H1 (cell line): ENCODE data around the gene CDHR5. TPM values are rescaled to one million over a fixed set of nuclear protein-coding genes. Genes with fewer than 3 reads are reported as not detected.
A peak's percentile ranks its signal among the peaks of the same experiment; 100 is the strongest.

ENCODE experiments used
- CTCF ChIA-PET: fragments of 300-600 bp; sonication (Branson Sonifier 250); formaldehyde crosslinking; loops from one replicate; lab custom pipeline; 2021; ENCODE audit not compliant: partially characterized antibody; lab: Charles Lee
- POLR2A ChIA-PET: fragments of 300-600 bp; sonication (Branson Sonifier 250); formaldehyde crosslinking; loops from one replicate; lab custom pipeline; 2021; ENCODE audit warnings: inconsistent platforms; ENCODE audit not compliant: partially characterized antibody; lab: Charles Lee
- DNase-seq, 2 experiments: peaks; one replicate each; pipeline versions ENCODE4 v3.0.0 to v3.0.0-alpha.2; 2010 to 2022; ENCODE audit warnings: low spot score in 2 of 2, low read depth in 1 of 2, mixed read lengths in 1 of 2
- FAIRE-seq: peaks from 2 replicates; lab custom pipeline; 2011; peaks lifted over from hg19 to GRCh38; lab: Jason Lieb, UNC
- H2AFZ ChIP-seq: 2 replicates; pipeline ENCODE4 v1.8.1; 2012; ENCODE audit warnings: low read length, inconsistent platforms
- H2AK5ac ChIP-seq: 2 replicates; pipeline ENCODE4 v1.6.1; 2013; ENCODE audit warnings: low read depth, low read length
- H2BK120ac ChIP-seq: replicated peaks from 2 replicates; pipeline ENCODE3; 2013; ENCODE audit warnings: low read depth, low read length, inconsistent platforms
- H2BK12ac ChIP-seq: 2 replicates; pipeline ENCODE4 v1.6.1; 2013; ENCODE audit warnings: low read depth, low read length
- H2BK15ac ChIP-seq: 2 replicates; pipeline ENCODE4 v1.6.1; 2013; ENCODE audit warnings: low read length
- H2BK20ac ChIP-seq: 2 replicates; pipeline ENCODE4 v1.6.1; 2013; ENCODE audit warnings: low read length
- H2BK5ac ChIP-seq: 2 replicates; pipeline ENCODE4 v1.6.1; 2013; ENCODE audit warnings: low read depth, low read length
- H3K14ac ChIP-seq: 2 replicates; pipeline ENCODE4 v1.6.1; 2013; ENCODE audit warnings: inconsistent platforms; ENCODE audit not compliant: insufficient read length
- H3K18ac ChIP-seq: 2 replicates; pipeline ENCODE4 v1.6.1; 2013; ENCODE audit warnings: low read length; ENCODE audit errors: extremely low read depth
- H3K23ac ChIP-seq: 2 replicates; pipeline ENCODE4 v1.6.1; 2013; ENCODE audit warnings: inconsistent platforms; ENCODE audit not compliant: insufficient read length
- H3K23me2 ChIP-seq: 2 replicates; pipeline ENCODE4 v1.6.1; 2013; ENCODE audit warnings: low read depth, low read length
- H3K27ac ChIP-seq: 2 replicates; pipeline ENCODE4 v1.6.1; 2011; ENCODE audit warnings: low read depth, low read length, inconsistent platforms
- H3K27me3 ChIP-seq, 4 experiments: replicated peaks in 1 of 4; 1 replicate in 1 of 4; 2 replicates in 3 of 4; pipeline versions ENCODE4 v1.6.1 to v1.8.1; 2011 to 2013; ENCODE audit warnings: low read length in 3 of 4, mild to moderate bottlenecking in 3 of 4, inconsistent platforms in 2 of 4, mixed read lengths in 2 of 4, moderate library complexity in 1 of 4; ENCODE audit not compliant: control insufficient read depth in 3 of 4, insufficient read depth in 3 of 4; ENCODE audit errors: extremely low read depth in 1 of 4
- H3K36me3 ChIP-seq, 4 experiments: 2 replicates each; pipeline versions ENCODE4 v1.6.1 to v1.8.1; 2011 to 2013; ENCODE audit warnings: mild to moderate bottlenecking in 4 of 4, low read length in 3 of 4, moderate library complexity in 2 of 4, control low read depth in 1 of 4, inconsistent platforms in 1 of 4; ENCODE audit not compliant: insufficient read depth in 4 of 4, control insufficient read depth in 2 of 4
- H3K4ac ChIP-seq: replicated peaks from 2 replicates; pipeline ENCODE3; 2013; ENCODE audit warnings: low read length, low read depth, mixed read lengths, inconsistent platforms; ENCODE audit not compliant: insufficient read length
- H3K4me1 ChIP-seq, 4 experiments: replicated peaks in 1 of 4; 1 replicate in 1 of 4; 2 replicates in 3 of 4; pipeline versions ENCODE4 v1.6.1 to v1.8.1; 2011 to 2013; ENCODE audit warnings: low read length in 3 of 4, inconsistent platforms in 2 of 4, mixed read lengths in 1 of 4; ENCODE audit not compliant: insufficient read depth in 4 of 4, control insufficient read depth in 3 of 4
- H3K4me2 ChIP-seq, 2 experiments: 2 replicates each; pipeline versions ENCODE4 v1.6.1 to v1.8.1; 2011 to 2013; ENCODE audit warnings: low read depth in 2 of 2, low read length in 2 of 2, control low read depth in 1 of 2, inconsistent platforms in 1 of 2, mild to moderate bottlenecking in 1 of 2; ENCODE audit not compliant: insufficient read depth in 1 of 2
- H3K4me3 ChIP-seq, 4 experiments: fragments of 200-600, 300-600 bp in 1 of 4; sonication (generic), shearing (Covaris generic), sonication (Bioruptor Twin) in 1 of 4; 2 replicates each; pipeline versions ENCODE4 v1.5.1 to v1.8.1; 2011 to 2016; ENCODE audit warnings: low read length in 4 of 4, low read depth in 3 of 4, control low read depth in 2 of 4, inconsistent platforms in 2 of 4, mild to moderate bottlenecking in 2 of 4, mixed read lengths in 1 of 4, moderate library complexity in 1 of 4; ENCODE audit not compliant: insufficient read depth in 2 of 4; ENCODE audit errors: extremely low read depth in 1 of 4
- H3K56ac ChIP-seq: replicated peaks from 2 replicates; pipeline ENCODE3; 2013; ENCODE audit warnings: low read depth, mild to moderate bottlenecking, mixed read lengths, low read length, inconsistent platforms; ENCODE audit not compliant: insufficient read length
- H3K79me1 ChIP-seq: 2 replicates; pipeline ENCODE4 v1.6.1; 2013; ENCODE audit warnings: low read depth, low read length, control low read depth
- H3K79me2 ChIP-seq, 2 experiments: 2 replicates each; pipeline versions ENCODE4 v1.6.1 to v1.8.1; 2012 to 2013; ENCODE audit warnings: low read length in 2 of 2, mild to moderate bottlenecking in 2 of 2, inconsistent platforms in 1 of 2; ENCODE audit not compliant: insufficient read depth in 2 of 2, control insufficient read depth in 1 of 2
- H3K9ac ChIP-seq, 4 experiments: replicated peaks in 1 of 4; 1 replicate in 1 of 4; 2 replicates in 3 of 4; pipeline versions ENCODE4 v1.6.1 to v1.8.1; 2011 to 2013; ENCODE audit warnings: low read depth in 3 of 4, low read length in 3 of 4, control low read depth in 2 of 4, mild to moderate bottlenecking in 2 of 4, moderate library complexity in 2 of 4, inconsistent platforms in 1 of 4; ENCODE audit errors: extremely low read depth in 1 of 4
- H3K9me3 ChIP-seq, 2 experiments: 2 replicates each; pipeline versions ENCODE4 v1.6.1 to v1.8.1; 2012 to 2013; ENCODE audit warnings: mild to moderate bottlenecking in 2 of 2, moderate library complexity in 2 of 2, control low read depth in 1 of 2, inconsistent platforms in 1 of 2, low read depth in 1 of 2, low read length in 1 of 2, mixed read lengths in 1 of 2; ENCODE audit not compliant: insufficient read depth in 2 of 2
- H4K20me1 ChIP-seq, 2 experiments: replicated peaks in 1 of 2; 2 replicates each; pipeline versions ENCODE3 to v1.8.1; 2011 to 2013; ENCODE audit warnings: inconsistent platforms in 2 of 2, low read length in 2 of 2, mild to moderate bottlenecking in 1 of 2; ENCODE audit not compliant: insufficient read depth in 2 of 2, control insufficient read depth in 1 of 2
- H4K5ac ChIP-seq: 2 replicates; pipeline ENCODE4 v1.6.1; 2013; ENCODE audit warnings: low read length, low read depth, mixed read lengths, inconsistent platforms; ENCODE audit not compliant: insufficient read length
- H4K8ac ChIP-seq: 2 replicates; pipeline ENCODE4 v1.8.0; 2013; ENCODE audit warnings: mild to moderate bottlenecking, moderate library complexity, low read length, inconsistent platforms; ENCODE audit not compliant: insufficient read depth; ENCODE audit errors: extremely low read depth
- H4K91ac ChIP-seq: replicated peaks from 2 replicates; pipeline ENCODE3; 2013; ENCODE audit warnings: low read length, mixed read lengths, inconsistent platforms; ENCODE audit not compliant: insufficient read length
- ASH2L ChIP-seq: fragments of 200-600, 300-600 bp; sonication (generic); IDR thresholded peaks from one replicate; pipeline ENCODE4 v1.7.1; 2017; ENCODE audit warnings: low read length
- CHD2 ChIP-seq: IDR thresholded peaks from 2 replicates; pipeline ENCODE4 v1.6.1; 2012; ENCODE audit warnings: low read length, improper control_type of control experiment
- CREB1 ChIP-seq: IDR thresholded peaks from 2 replicates; pipeline ENCODE4 v1.6.1; 2012; ENCODE audit warnings: inconsistent platforms
- EZH2 ChIP-seq: fragments of 200-600 bp; sonication (generic); IDR thresholded peaks from 2 replicates; pipeline ENCODE4 v1.7.1; 2012; ENCODE audit warnings: low read depth, mild to moderate bottlenecking, moderate library complexity, low read length, inconsistent platforms; ENCODE audit not compliant: severe bottlenecking
- FOSL1 ChIP-seq: IDR thresholded peaks from 2 replicates; pipeline ENCODE4 v1.6.1; 2011; ENCODE audit warnings: mild to moderate bottlenecking, low read depth, low read length, moderate library complexity; ENCODE audit not compliant: insufficient read depth
- KDM4A ChIP-seq: IDR thresholded peaks from one replicate; pipeline ENCODE4 v1.7.1; 2012; ENCODE audit warnings: low read depth, mild to moderate bottlenecking, moderate library complexity, low read length, inconsistent platforms; ENCODE audit not compliant: severe bottlenecking
- POLR2AphosphoS5 ChIP-seq: IDR thresholded peaks from 2 replicates; pipeline ENCODE4 v1.6.1; 2011; ENCODE audit warnings: low read depth, low read length
- RAD21 ChIP-seq, 2 experiments: IDR thresholded peaks in 1 of 2; conservative IDR thresholded peaks in 1 of 2; 2 replicates each; pipeline ENCODE4 v1.6.1; 2011; ENCODE audit warnings: low read depth in 2 of 2, low read length in 2 of 2, improper control_type of control experiment in 1 of 2, inconsistent platforms in 1 of 2, mild to moderate bottlenecking in 1 of 2, moderate library complexity in 1 of 2
- SIRT6 ChIP-seq: IDR thresholded peaks from one replicate; pipeline ENCODE4 v1.7.1; 2012; ENCODE audit warnings: low read length, inconsistent platforms
- SP1 ChIP-seq: IDR thresholded peaks from 2 replicates; pipeline ENCODE4 v1.6.1; 2011; ENCODE audit warnings: low read depth, low read length
- SP2 ChIP-seq: IDR thresholded peaks from 2 replicates; pipeline ENCODE4 v1.6.1; 2012; ENCODE audit warnings: mild to moderate bottlenecking, low read length, inconsistent platforms
- TBP ChIP-seq: IDR thresholded peaks from 2 replicates; pipeline ENCODE4 v1.6.1; 2011; ENCODE audit warnings: low read depth, low read length, improper control_type of control experiment
- WGBS, 2 experiments: shearing (Covaris generic) in 1 of 2; methylation state at CpG; one replicate each; pipeline versions ENCODE4 v1.1.6 to v1.1.7; 2013 to 2015; ENCODE audit warnings: low lambda C conversion rate in 2 of 2, mixed read lengths in 2 of 2, inconsistent platforms in 1 of 2, low coverage in 1 of 2, missing lambda C conversion rate in 1 of 2; ENCODE audit not compliant: insufficient replicate concordance in 2 of 2, insufficient coverage in 1 of 2, insufficient read length in 1 of 2; ENCODE audit errors: extremely low coverage in 1 of 2, missing lambda C conversion rate in 1 of 2; 5-methylcytosine and 5-hydroxymethylcytosine counted together
- polyA plus RNA-seq, 7 experiments: library from polyadenylated mRNA; depleted of rRNA in 3 of 7; stranded (reverse) in 5 of 7; unstranded in 2 of 7; fragments of >200 nt in 5 of 7; fragments of 200-250 nt in 2 of 7; gene quantifications; 1 replicate in 5 of 7; 2 replicates in 1 of 7; 4 replicates in 1 of 7; pipeline versions ENCODE4 v1.2.1 to v1.2.3, GENCODE V29; 2011 to 2013; ENCODE audit warnings: missing spikeins in 2 of 7, mixed read lengths in 2 of 7
- total RNA-seq: library from RNA; stranded (reverse); fragmentation: NEBNext Ultra II Directional; extraction: Animal tissue kit (Norgen Biotek cat#: 25700); gene quantifications from 2 replicates; pipeline ENCODE4 v1.2.1, GENCODE V29; 2021
- TF ChIP-seq, protein P1 (sequence below): IDR thresholded peaks from 2 replicates; pipeline ENCODE4 v1.6.1; 2012; ENCODE audit warnings: inconsistent platforms

The CDHR5 gene
- total and polyA plus RNA-seq, 2 of the 8 experiments (the other 6 are each of a cell fraction or from before 2014, with no cell fraction given) = not detected

DNA sequence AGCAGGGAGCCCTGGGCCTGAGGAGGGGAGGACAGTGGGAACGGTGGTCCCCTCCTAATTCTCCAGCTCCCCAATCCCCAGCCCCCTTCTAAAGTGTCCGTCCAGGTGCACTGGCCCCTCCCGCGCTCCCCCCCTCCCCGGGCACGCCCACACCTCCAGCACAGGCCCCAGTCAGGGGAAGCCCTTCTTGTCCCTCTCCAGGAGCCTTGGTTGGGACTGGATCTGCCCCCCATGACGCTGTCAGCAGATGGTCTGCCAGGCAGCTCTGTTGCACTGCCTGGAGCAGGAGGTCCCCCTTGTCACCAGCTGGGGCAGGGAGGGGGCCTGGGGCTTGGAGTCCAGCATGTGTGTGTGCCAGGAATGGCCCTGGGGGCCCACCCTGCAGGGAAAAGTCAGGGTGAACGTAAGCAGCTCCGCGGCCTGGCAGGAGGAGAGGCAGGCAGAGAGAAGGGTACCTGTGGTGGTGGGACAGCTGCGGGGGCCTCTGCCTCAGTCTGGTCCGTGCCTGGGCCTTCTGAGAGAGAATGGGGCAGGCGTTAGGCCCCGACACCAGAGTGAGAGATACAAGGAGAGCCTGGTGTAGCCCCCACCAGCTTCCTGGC lies 10.6 kb downstream of the CDHR5 start:
- no peak overlapping the region for H2AFZ ChIP-seq
- peaks cover 3% of the 10 kb centered on the region; the same call in 1 of the 2 replicates for H3K23me2 ChIP-seq
- no peak overlapping the region for H4K91ac ChIP-seq
- CTCF ChIA-PET = interaction anchor here (0.9 to 2.2 kb wide), 4 partner anchors 10 to 109 kb away, joined by 3 to 11 read pairs (median 8); no protein-coding TSS in a partner anchor
- H3K9ac ChIP-seq = no peak overlapping the region
- H4K20me1 ChIP-seq = peaks cover 21 to 24% of the 10 kb centered on the region in 2 experiments
- H3K4me3 ChIP-seq = peak overlapping the region in 1 of 4 experiments; percentile 32; a peak in 1 of 8 replicates
- H3K56ac ChIP-seq = no peak overlapping the region
- no peak overlapping the region for H2AK5ac ChIP-seq
- no peak overlapping the region for H4K5ac ChIP-seq
- peak overlapping the region in 1 of 2 experiments; percentile 33; a peak in 1 of 4 replicates for H3K4me2 ChIP-seq
- H3K23ac ChIP-seq = no peak overlapping the region
- H3K4ac ChIP-seq = no peak overlapping the region
- no peak overlapping the region for H2BK5ac ChIP-seq
- no peak overlapping the region for H3K14ac ChIP-seq
- WGBS, 2 experiments = 92% methylated on average over 5 of the region's 14 CpGs; no CpG with 5 or more reads in 1 of the 2 experiments
- no peak overlapping the region for H4K8ac ChIP-seq
- no peaks in the 10 kb centered on the region for H3K9me3 ChIP-seq
- H2BK15ac ChIP-seq = no peak overlapping the region
- H3K36me3 ChIP-seq = peaks cover 15 to 35% (median 26%) of the 10 kb centered on the region in 4 experiments
- H3K4me1 ChIP-seq = peaks cover 0 to 15% (median 3%) of the 10 kb centered on the region in 4 experiments; a peak in 5 of 7 replicates
- no peak overlapping the region for H2BK20ac ChIP-seq
- H3K18ac ChIP-seq = no peak overlapping the region
- no peaks in the 10 kb centered on the region for H3K79me2 ChIP-seq
- H3K79me1 ChIP-seq = peaks cover 6% of the 10 kb centered on the region
- no peak overlapping the region for H2BK12ac ChIP-seq
- H3K27ac ChIP-seq = no peak overlapping the region
- no peak for FAIRE-seq
- POLR2A ChIA-PET = interaction anchor here (0.6 to 2.3 kb wide), 12 partner anchors 12 to 165 kb away, joined by 3 to 20 read pairs (median 4); partner anchors contain the start of genes DRD4, SCT and TALDO1
- no peaks in the 10 kb centered on the region for H3K27me3 ChIP-seq
- no peak overlapping the region for H2BK120ac ChIP-seq
- DNase-seq = no peak
- TF ChIP-seq POLR2AphosphoS5 (no peak; the same call in 1 of the 2 replicates), SP1 (no peak), EZH2 (no peak), ASH2L (no peak), RAD21 (IDR thresholded peaks at IDR 0.05 in 1 of 2, conservative IDR thresholded peaks at IDR 0.05 in 1 of 2; ENCODE audit: low read depth in 2 of 2, low read length in 2 of 2) (no peak), SP2 (no peak), KDM4A (no peak), FOSL1 (no peak), CHD2 (no peak), CREB1 (no peak), TBP (no peak), SIRT6 (no peak)
- TF ChIP-seq, protein P1, sequence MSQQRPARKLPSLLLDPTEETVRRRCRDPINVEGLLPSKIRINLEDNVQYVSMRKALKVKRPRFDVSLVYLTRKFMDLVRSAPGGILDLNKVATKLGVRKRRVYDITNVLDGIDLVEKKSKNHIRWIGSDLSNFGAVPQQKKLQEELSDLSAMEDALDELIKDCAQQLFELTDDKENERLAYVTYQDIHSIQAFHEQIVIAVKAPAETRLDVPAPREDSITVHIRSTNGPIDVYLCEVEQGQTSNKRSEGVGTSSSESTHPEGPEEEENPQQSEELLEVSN = no peak
